ENCODE data around the gene UCHL3.

Gene UCHL3

DNA sequence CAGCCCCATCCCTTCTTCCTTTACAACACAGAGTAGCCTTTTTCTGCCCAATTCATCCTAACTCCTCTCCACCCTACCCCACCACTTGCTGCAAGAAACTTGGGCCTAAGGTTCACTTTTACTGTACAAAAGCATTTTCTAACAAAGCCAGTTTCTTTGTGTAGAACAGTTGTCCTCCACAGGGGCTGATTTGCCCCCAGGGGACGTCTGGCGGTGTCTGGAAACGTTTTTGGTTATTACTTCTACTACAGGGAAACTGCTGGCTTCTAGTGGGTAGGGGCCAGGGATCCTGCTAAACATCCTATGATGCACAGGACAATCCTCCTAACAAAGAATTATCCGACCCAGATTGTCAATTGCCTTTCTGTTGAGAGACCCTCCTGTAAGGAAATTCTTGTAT is 79.2 kb downstream of the UCHL3 start:
- DNase-seq (ENCODE audit: low spot score), result no peak

DNA sequence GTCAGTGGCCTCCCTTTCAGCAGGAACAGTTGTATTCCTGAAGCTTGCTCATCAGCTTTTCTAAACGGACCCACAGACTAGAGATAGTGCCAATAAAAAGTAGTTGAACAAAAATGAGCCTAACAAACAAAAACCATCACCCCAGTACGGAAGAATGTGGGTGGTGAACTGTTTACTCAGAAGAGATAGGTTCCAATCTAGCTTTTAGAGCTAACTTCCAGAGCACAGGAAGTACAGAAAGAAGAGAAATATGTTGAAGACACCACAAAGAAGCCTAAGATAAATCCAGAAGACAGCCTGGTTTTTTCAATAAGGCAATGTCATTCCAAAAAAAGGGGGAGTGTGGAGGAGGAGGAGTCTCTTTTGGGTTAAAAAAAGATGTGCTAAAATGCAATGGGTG is 83.7 kb downstream of the UCHL3 start:
- no peak for DNase-seq (ENCODE audit: low spot score)

DNA sequence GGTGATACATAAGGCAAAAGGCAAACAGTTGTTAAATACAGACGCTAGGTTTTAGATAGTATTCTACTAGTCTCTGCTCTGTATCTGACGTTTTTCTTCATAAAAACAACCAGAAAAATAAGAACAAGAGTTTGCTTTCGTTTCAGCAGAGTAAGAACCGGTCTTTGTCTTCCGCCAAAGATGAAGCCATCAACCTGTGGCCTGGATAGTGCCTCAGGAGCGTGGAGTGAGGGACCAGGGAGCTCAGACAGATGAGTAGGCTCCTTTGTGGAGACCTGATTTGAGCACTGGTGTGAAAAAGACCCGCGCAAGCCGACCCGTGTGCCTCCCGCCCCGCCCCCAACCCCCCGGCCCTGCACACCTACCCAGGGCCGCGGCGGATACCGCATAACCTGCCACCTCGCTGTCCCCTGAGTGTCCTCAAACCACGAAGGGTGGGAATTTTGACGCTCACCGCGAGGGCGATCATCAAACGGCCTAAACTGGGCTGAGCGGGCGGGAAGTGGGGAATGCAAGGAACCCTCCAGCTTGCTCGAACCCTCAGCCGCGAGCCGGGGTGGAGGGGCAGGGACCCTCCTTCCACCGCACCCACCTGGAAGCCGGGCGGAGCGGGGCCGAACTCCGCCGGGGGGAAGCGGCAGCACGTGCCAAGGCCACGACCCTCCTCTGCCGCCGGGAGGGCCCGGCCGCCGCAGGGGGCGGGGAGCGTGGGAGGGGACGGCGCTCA is 85.7 kb downstream of the UCHL3 start:
- peak; percentile 14 for DNase-seq (ENCODE audit: low spot score)

DNA sequence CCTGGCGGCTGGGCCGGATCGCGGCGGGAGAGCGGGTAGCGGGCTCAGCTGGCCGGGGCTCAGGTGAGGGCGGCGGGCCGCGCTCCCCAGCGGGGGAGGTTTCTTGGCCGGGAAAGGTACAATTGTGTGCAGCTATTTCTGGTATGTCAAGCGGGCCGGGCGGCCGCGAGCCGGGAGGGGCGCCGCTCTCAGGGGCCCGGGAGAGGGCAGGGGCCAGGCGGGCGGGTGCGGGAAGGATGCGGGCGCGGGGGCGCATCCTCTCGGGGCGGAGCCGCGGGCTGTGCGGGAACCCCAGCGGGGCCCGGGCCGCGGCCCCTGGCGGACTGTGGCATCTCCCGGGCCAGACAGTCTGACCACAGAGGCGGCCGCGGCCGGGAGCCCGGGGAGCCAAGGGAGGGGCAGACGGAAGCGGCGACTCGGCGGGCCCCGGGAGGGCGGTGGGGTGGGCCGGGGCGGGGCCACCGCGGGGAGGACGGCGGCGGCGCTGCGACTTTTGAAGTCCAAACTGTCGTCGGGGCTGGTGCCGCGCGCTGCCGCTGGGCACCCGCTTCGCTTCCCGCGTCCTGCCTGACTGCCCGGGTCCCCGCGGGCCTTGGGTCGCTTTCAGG is 86.3 kb downstream of the UCHL3 start, which contains the start of gene LMO7:
Gene LMO7 (plus strand): TSS at position 503 of the 608 bp plus-strand sequence. CDS start 328 bp downstream, outside the sequence.
- DNase-seq (ENCODE audit: low spot score), result peak; percentile 75

DNA sequence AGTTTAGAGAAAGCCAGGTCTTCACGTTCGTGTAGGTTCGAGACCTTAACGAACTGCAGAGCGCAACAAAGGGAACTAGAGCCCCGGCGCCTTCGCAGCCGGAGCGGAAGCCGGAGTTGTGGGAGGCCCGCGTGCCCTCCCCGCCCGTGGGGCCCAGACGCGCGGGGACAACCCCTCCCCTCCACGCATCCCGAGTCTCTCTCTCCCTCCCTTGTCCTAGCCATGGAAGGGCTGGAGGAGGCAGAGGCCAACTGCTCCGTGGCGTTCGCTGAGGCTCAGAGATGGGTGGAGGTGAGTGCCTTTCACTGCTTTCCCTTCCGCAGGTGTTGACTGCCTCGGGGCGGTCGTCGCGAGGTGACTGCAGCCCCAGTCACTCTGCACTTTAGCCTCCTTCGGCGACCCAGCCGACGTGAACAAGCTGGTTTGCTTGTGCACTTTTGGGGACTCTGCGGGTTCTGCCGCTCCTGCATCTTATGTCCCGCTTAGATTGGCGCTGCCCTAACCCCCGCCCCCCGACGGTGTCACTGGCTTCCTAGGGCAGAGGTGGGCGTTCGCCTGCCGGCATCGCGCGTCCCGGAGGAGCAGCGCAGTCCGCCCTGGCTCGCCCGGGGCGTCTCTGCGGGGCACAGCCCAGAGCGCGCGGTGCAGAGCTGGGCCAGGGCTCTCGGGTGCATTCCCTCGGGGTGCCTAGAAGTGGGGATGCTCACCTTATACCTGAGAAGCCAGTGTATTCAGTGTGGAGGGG is 87.0 kb downstream of the UCHL3 start:
- DNase-seq (ENCODE audit: low spot score), result peak; percentile 44

DNA sequence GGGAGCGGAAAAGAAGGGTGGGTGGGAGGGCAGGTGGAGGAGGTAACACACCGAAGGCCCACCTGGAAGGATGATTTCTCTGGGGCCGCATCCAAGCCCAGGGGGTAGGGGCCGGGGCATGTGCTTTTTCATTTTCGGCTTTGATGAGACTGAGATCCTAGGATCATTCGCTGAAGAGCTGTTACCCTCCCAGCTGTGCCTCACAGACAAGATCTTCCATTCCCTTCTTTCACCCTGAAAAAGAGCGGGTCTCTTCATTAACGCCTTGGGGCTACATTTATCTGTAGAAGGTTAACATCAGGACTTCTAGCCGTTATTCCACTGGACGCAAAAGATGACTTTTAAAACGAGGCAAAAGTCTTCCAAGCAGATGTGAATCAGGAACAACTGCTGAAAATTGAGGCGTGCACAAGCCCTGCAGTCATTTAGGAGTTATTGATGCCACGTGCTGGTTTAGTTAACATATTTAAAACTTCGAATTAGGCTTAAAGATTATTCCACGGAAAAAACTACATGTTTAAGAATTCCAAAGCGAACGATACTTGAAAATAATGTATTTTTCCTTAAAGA is 87.7 kb downstream of the UCHL3 start:
- DNase-seq (ENCODE audit: low spot score), result peak; percentile 18

DNA sequence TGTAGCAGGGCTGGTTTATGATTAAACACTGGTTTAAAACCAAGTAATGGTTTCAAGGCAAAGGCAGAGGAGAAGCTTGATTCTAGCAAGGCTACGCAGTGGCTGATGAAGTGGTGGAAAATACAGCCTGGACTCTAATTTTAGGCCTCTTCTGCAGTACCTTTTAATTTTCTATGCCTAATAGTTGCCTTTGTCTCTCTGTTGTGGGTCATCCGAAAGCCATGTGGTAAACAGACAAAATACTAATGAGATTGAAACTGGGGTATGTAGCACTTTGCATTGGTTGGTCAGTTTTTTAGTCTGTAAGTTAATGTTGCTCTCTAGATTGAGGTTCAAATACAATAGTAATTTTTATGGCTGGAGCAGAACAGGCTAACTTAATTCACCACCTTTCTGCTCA is 89.9 kb downstream of the UCHL3 start:
- DNase-seq (ENCODE audit: low spot score), result no peak

DNA sequence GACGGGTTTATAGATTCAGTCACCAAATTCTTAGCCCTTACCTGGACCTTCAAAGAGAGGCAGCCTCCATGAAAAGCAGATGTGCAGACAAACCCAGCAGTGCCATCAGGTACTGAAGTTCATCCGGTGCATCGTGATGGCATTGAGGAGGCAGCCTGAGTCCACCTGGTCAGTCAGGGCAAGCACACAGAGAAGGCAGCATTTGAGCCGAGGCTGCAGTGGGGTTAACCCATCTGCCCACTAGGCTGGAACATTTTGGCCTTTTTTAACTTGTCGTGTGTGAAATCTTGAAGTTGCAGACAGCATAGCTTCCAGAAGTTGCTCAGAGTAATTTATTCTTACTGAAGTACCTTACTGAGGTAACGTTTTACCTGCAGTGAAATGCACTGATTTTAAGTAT is 91.4 kb downstream of the UCHL3 start:
- DNase-seq (ENCODE audit: low spot score), result no peak

DNA sequence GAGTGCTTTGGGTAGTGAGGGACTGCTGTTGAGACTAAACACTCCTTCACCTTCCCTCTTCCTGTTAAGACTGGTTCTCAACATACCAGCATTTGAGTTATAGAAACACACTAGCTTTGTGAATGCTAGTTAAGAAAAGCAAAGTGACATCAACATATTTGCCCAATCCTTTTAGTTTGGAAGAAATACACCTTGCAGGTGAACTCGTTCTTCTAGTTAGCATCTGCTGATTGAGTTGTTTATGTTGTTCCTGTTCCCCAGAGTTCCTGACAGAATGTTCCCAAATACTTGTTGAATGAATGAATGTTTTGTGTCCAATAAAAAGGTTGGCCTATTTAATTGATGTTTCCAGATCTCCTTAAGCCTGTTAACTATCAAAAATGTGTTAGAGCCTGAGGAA is 93.6 kb downstream of the UCHL3 start:
- no peak for DNase-seq (ENCODE audit: low spot score)

DNA sequence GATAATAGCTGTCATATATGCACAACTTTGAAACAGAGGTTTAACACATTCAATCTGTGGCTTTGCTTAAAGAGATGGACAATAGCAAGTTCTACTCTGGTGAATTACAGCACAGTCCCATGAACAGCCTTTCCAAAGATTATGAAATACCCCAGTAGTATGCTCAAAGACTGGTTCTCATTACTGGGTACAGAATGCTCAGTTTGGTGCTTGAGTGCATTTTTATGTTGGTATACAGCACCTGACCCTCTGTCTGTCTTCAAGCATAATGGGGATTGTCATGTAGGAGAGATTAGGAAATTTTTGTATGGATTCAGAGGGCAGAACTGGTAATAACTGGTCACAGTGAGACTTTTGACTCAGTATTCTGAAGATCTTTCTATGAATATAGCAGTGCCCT is 94.1 kb downstream of the UCHL3 start:
- DNase-seq (ENCODE audit: low spot score), result no peak

DNA sequence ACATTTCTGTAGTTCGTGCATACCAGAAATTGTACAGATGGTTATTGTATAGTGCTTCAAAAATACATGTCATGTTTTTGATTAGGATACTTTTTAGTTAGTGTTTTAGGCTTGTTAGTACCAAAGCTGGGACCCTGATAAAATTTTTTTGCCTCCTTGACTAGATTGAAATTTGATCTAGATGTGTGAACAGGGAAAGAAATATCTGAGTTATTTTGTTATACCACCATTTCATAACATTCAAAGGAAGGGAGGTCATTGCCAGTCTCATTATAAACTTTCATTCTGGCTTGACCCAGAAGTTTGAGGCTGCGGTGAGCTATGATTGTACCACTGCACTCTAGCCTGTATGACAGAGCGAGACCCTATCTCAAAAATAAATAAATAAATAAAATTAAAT is 95.5 kb downstream of the UCHL3 start:
- DNase-seq (ENCODE audit: low spot score), result no peak

DNA sequence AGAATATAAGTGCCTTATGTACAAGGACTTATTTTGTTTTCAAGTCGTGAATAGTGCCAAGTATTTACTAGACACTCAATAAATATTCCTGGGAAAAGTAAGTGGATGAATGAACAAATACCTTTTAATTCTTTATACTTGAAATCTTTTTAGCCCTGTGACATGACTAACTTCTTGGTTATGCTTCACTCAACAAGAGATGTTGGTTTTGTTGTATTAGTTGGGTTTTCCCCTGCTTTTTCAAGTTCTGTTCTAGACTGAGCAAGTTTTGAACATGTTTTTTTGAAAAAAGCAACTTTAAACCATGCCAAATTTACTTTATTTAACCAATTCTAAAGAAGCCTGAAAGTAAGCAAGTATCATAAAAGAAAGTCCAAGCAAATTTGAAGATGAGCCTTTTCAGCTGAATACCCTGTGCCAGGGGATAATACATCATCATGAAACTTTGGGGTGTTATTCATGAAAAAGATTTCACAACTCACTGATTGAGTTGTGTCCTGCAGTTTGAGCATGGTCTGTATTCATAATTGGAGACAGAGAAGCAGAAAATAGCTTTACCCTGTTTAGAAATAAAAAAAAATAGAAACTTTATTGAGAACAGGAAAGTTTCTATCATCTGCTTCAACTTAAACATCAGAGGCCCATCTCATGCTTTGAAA is 97.7 kb downstream of the UCHL3 start:
- DNase-seq (ENCODE audit: low spot score), result peak; percentile 61

DNA sequence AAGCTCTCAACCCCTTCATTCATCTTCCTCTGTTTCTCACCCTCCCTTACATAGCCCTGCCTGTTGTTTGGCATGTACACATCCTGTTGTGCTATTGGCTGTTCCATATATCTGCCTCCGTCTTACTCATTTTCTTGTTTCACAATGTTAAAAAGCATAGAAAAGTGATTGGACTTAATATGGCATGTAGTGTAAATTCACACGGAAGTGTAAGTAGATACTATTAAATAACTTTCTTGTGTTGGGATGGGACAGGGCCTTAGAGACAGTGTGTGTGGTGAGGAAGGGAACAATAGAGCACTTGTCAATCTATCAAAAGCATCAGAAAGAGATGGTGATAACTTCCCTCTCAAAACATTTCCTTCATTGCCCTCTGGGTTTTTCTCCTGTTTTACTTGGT is 98.9 kb downstream of the UCHL3 start:
- DNase-seq (ENCODE audit: low spot score), result no peak

DNA sequence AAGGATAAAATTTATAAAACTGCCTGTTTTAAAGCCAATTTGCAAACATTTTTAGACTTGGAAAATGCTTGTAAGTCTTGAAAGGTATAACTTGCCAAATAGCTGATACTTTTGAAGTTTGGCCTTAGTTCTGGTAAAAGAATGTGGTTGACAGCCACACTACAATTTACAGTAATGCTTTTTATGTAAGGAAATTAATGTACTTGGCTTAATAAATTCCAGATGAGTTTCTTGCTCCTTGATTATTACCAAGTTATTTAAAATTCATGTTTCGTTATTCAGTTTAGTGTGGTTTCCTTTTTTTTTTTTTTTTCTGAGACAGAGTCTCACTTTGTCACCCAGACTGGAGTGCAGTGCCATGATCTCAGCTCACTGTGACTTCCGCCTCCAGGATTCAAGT is 101.4 kb downstream of the UCHL3 start:
- no peak for DNase-seq (ENCODE audit: low spot score)

DNA sequence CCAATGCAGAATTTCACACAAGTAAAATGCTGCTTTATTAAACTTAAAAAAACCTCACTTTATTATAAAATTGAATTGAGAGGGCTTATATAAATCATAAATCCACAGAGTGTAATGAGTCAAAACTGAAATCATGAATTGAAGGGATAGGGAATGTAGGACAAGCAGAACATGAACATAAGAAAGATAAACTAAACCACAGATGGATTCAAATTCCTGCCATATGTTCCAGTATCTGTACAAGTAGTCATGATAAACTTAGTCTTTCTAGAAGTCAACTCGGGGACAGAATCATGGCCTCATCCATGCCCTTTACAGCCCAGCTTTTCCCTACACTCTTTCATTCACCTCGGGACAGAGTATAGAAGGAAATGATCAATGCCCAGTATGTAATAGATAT is 103.1 kb downstream of the UCHL3 start:
- DNase-seq (ENCODE audit: low spot score), result no peak
